ENCODE results near the gene DDX1.

DNA sequence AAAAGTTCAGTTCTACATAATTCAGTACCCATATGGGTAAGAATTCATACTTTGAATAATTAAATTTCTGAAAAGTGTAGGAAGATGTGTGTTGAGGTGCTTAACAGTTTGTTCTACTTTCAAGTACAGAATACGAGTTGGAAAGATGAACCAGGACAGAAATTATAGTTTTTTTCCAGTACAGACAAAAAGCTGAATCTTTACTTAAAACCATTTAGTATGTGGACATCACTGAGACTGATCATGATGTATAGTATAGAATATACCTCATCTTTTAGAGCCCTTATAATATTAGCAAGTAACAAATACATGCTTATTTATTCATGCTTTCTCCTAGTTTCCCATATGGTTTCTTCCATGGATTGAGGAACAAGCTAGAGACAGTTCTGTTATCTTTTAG lies 10.0 kb downstream of the DDX1 start:
- TF ChIP-seq, protein P1, sequence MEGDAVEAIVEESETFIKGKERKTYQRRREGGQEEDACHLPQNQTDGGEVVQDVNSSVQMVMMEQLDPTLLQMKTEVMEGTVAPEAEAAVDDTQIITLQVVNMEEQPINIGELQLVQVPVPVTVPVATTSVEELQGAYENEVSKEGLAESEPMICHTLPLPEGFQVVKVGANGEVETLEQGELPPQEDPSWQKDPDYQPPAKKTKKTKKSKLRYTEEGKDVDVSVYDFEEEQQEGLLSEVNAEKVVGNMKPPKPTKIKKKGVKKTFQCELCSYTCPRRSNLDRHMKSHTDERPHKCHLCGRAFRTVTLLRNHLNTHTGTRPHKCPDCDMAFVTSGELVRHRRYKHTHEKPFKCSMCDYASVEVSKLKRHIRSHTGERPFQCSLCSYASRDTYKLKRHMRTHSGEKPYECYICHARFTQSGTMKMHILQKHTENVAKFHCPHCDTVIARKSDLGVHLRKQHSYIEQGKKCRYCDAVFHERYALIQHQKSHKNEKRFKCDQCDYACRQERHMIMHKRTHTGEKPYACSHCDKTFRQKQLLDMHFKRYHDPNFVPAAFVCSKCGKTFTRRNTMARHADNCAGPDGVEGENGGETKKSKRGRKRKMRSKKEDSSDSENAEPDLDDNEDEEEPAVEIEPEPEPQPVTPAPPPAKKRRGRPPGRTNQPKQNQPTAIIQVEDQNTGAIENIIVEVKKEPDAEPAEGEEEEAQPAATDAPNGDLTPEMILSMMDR (IDR thresholded peaks at IDR 0.05; ENCODE audit: low read depth, low read length): no peak
- TF ChIP-seq POLR2A (IDR thresholded peaks at IDR 0.05; ENCODE audit: extremely low read depth, insufficient read length): no peak
